Hepatocyte (in vitro differentiated cells): ENCODE data around the gene PPAT. TPM values are rescaled to one million over a fixed set of nuclear protein-coding genes. Genes with fewer than 3 reads are reported as not detected.

ENCODE experiments used
- DNase-seq: peaks from one replicate; pipeline ENCODE4 v3.0.0-alpha.2; 2016; ENCODE audit warnings: low spot score
- H2AFZ ChIP-seq: fragments of 200-600 bp; sonication (generic); 2 replicates; pipeline ENCODE4 v1.6.0; 2016; ENCODE audit warnings: antibody characterized with exemption, mild to moderate bottlenecking
- H3K27ac ChIP-seq: fragments of 200-600 bp; sonication (generic); 2 replicates; pipeline ENCODE4 v1.5.1; 2016; ENCODE audit warnings: mild to moderate bottlenecking
- H3K27me3 ChIP-seq: fragments of 200-600 bp; sonication (generic); 2 replicates; pipeline ENCODE4 v1.6.1; 2016
- H3K36me3 ChIP-seq: fragments of 200-600 bp; sonication (generic); replicated peaks from 2 replicates; pipeline ENCODE4 v1.5.1; 2016; ENCODE audit warnings: low read depth; ENCODE audit not compliant: insufficient read depth
- H3K4me1 ChIP-seq: fragments of 200-600 bp; sonication (generic); 2 replicates; pipeline ENCODE4 v1.5.1; 2016; ENCODE audit warnings: mild to moderate bottlenecking, moderate library complexity; ENCODE audit not compliant: insufficient read depth
- H3K4me2 ChIP-seq: fragments of 200-600 bp; sonication (generic); 2 replicates; pipeline ENCODE4 v1.6.0; 2016
- H3K4me3 ChIP-seq: fragments of 200-600 bp; sonication (generic); 2 replicates; pipeline ENCODE4 v1.5.1; 2016; ENCODE audit warnings: mild to moderate bottlenecking
- H3K79me2 ChIP-seq: fragments of 200-600 bp; sonication (generic); 2 replicates; pipeline ENCODE4 v1.6.0; 2017; ENCODE audit warnings: mild to moderate bottlenecking
- H3K9me2 ChIP-seq: fragments of 200-600 bp; sonication (generic); replicated peaks from 2 replicates; pipeline ENCODE4 v1.6.0; 2017; ENCODE audit warnings: mild to moderate bottlenecking; ENCODE audit not compliant: insufficient read depth
- H3K9me3 ChIP-seq: fragments of 200-600 bp; sonication (generic); 2 replicates; pipeline ENCODE4 v1.5.1; 2016; ENCODE audit warnings: low read depth, mild to moderate bottlenecking
- H4K20me1 ChIP-seq: fragments of 200-600 bp; sonication (generic); 2 replicates; pipeline ENCODE4 v1.6.0; 2016; ENCODE audit warnings: mild to moderate bottlenecking; ENCODE audit not compliant: insufficient read depth, poor library complexity, severe bottlenecking
- EZH2 ChIP-seq: fragments of 200-600 bp; sonication (generic); IDR thresholded peaks from 2 replicates; pipeline ENCODE4 v1.6.1; 2016; ENCODE audit warnings: antibody characterized with exemption, mild to moderate bottlenecking, borderline replicate concordance
- EZH2phosphoT487 ChIP-seq: fragments of 200-600 bp; sonication (generic); IDR thresholded peaks from one replicate; pipeline ENCODE4 v1.6.1; 2018; ENCODE audit warnings: antibody characterized with exemption, mild to moderate bottlenecking, low read depth, moderate library complexity; ENCODE audit not compliant: unreplicated experiment, severe bottlenecking
- WGBS: methylation state at CpG from one replicate; pipeline ENCODE4 v1.1.6; 2016; ENCODE audit warnings: low lambda C conversion rate; ENCODE audit errors: missing lambda C conversion rate; 5-methylcytosine and 5-hydroxymethylcytosine counted together
- polyA plus RNA-seq: library from polyadenylated mRNA; unstranded; fragments of >200 nt; fragmentation: Nextera tagmentation; extraction: Ambion mirVana; gene quantifications from 2 replicates; pipeline ENCODE4 v1.2.1, GENCODE V29; 2016
- total RNA-seq: library from RNA; depleted of rRNA; stranded (reverse); fragments of >200 nt; gene quantifications from 2 replicates; pipeline ENCODE4 v1.2.3, GENCODE V29; 2014
- TF ChIP-seq, protein P1 (sequence below): fragments of 200-600 bp; sonication (generic); IDR thresholded peaks from 2 replicates; pipeline ENCODE4 v1.5.1; 2016; ENCODE audit warnings: antibody characterized with exemption, mild to moderate bottlenecking; ENCODE audit not compliant: poor library complexity

Gene PPAT
- total and polyA plus RNA-seq, 2 experiments from 2014 or later, result 8.0 to 21.0 TPM

DNA sequence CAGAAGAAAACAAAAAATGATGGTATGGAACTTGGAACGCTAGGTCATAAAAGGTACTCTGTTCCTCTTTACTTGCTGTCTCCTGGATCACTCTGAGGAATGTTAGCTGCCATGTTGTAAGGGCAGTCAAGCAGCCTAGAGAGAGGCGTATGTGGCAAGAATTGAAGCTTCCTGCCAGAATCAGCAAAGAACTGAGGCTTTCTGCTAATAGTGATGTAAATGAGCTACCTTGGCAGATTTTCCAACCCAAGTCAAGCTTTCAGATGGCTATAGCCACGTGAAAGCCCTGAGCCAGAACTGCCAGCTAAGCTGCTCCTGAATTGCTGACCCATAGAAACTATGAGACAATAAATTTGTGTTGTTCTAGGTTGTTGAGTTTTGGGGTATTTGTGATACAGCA, 86.8 kb downstream of the PPAT start:
- no peaks in the 10 kb centered on the region for H3K27me3 ChIP-seq
- no peak for DNase-seq
- no peaks in the 10 kb centered on the region for H3K9me2 ChIP-seq
- 92% methylated on average over 3 of the region's 3 CpGs for WGBS
- H3K4me1 ChIP-seq, result no peaks in the 10 kb centered on the region
- H3K4me3 ChIP-seq, result no peak overlapping the region
- H3K4me2 ChIP-seq, result no peak overlapping the region
- H3K27ac ChIP-seq, result no peak overlapping the region
- H3K9me3 ChIP-seq, result no peaks in the 10 kb centered on the region
- TF ChIP-seq EZH2, result no peak
- H4K20me1 ChIP-seq, result no peaks in the 10 kb centered on the region
- no peaks in the 10 kb centered on the region for H3K79me2 ChIP-seq
- no peak overlapping the region for H2AFZ ChIP-seq
- no peaks in the 10 kb centered on the region for H3K36me3 ChIP-seq

DNA sequence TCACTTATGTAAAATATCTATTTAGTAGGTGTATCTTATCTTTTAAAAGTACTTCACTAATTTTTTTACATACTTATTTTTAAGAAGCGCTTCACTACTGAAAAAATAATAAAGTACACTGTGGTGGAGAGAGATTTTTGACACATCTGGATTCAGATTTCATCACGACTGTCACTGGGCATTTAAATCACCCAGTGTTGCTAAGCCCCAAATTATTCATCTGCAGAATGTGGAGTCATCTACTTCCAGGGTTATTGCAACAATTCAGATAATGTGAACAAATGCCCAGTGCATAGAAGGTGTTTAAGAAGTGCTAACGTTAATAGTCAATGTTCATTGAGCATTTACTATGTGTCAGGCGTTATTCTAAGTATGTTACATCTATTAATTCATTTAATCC, 90.0 kb downstream of the PPAT start:
- no peak for TF ChIP-seq EZH2phosphoT487
- TF ChIP-seq, protein P1, sequence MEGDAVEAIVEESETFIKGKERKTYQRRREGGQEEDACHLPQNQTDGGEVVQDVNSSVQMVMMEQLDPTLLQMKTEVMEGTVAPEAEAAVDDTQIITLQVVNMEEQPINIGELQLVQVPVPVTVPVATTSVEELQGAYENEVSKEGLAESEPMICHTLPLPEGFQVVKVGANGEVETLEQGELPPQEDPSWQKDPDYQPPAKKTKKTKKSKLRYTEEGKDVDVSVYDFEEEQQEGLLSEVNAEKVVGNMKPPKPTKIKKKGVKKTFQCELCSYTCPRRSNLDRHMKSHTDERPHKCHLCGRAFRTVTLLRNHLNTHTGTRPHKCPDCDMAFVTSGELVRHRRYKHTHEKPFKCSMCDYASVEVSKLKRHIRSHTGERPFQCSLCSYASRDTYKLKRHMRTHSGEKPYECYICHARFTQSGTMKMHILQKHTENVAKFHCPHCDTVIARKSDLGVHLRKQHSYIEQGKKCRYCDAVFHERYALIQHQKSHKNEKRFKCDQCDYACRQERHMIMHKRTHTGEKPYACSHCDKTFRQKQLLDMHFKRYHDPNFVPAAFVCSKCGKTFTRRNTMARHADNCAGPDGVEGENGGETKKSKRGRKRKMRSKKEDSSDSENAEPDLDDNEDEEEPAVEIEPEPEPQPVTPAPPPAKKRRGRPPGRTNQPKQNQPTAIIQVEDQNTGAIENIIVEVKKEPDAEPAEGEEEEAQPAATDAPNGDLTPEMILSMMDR, result no peak
- Histone ChIP-seq H3K9me2 (no peaks in the 10 kb centered on the region), H3K4me1 (no peaks in the 10 kb centered on the region), H3K79me2 (no peaks in the 10 kb centered on the region), H2AFZ (no peak overlapping the region), H3K27me3 (no peaks in the 10 kb centered on the region), H3K9me3 (no peaks in the 10 kb centered on the region), H3K4me2 (no peak overlapping the region), H4K20me1 (no peaks in the 10 kb centered on the region), H3K4me3 (no peak overlapping the region), H3K36me3 (no peaks in the 10 kb centered on the region), H3K27ac (no peak overlapping the region)
- WGBS, result 94% methylated on average over 4 of the region's 4 CpGs
- DNase-seq, result no peak

Other genes starting within 250 kb of the PPAT start
- gene AASDH, start 48.1 kb downstream of the PPAT start, total RNA-seq, result 11.9 and 22.9 TPM in 2 replicates
- gene AASDH, start 48.1 kb downstream of the PPAT start, polyA plus RNA-seq, result 8.4 and 9.3 TPM in 2 replicates
- 56.5 and 68.6 TPM in 2 replicates for gene PAICS, start 645 bp upstream of the PPAT start, total RNA-seq
- 58.0 and 58.2 TPM in 2 replicates for gene PAICS, start 645 bp upstream of the PPAT start, polyA plus RNA-seq
- gene SRP72, start 32.0 kb upstream of the PPAT start, total RNA-seq, result 58.8 and 59.8 TPM in 2 replicates
- 74.9 and 79.4 TPM in 2 replicates for gene SRP72, start 32.0 kb upstream of the PPAT start, polyA plus RNA-seq
- gene ARL9, start 70.2 kb upstream of the PPAT start, total RNA-seq, result 1.4 TPM in 1 of 2 replicates, not detected in the other
- 0.15 and 0.85 TPM in 2 replicates for gene ARL9, start 70.2 kb upstream of the PPAT start, polyA plus RNA-seq
- 17.7 and 20.8 TPM in 2 replicates for gene HOPX, start 245.7 kb upstream of the PPAT start, total RNA-seq
- gene HOPX, start 245.7 kb upstream of the PPAT start, polyA plus RNA-seq, result 11.7 and 17.5 TPM in 2 replicates